ENCODE measurements around the gene NAP1L5. TPM values are rescaled to one million over a fixed set of nuclear protein-coding genes. Genes with fewer than 3 reads are reported as not detected.

NAP1L5 gene
- total RNA-seq, 2 donors from 2014 or later = 6.0 to 6.2 TPM

GRCh38 chr4:88744609-88745008, 47.0 kb upstream of the NAP1L5 start:
- Histone ChIP-seq H3K9me3 (no peaks in the 10 kb centered on the region), H3K36me3 (peaks cover 20% of the 10 kb centered on the region), H3K27me3 (replicated peaks; ENCODE audit: insufficient read depth) (no peaks in the 10 kb centered on the region), H3K4me3 (no peak overlapping the region), H3K4me1 (ENCODE audit: control insufficient read depth in 1 of 2, low read depth in 2 of 2) (peaks cover 30 to 41% of the 10 kb centered on the region in 2 donors), H3K27ac (peak overlapping the region; percentile 27 to 58)
- TF ChIP-seq CTCF (IDR thresholded peaks at IDR 0.05) = no peak
- DNase-seq (ENCODE audit: low spot score) = no peak
- ATAC-seq (ENCODE audit: insufficient number of reproducible peaks, low FRiP score, low read depth) = no peak

- H3K4me1 ChIP-seq (ENCODE audit: control insufficient read depth in 1 of 2, low read depth in 2 of 2) = peaks cover 30 to 44% of the 10 kb centered on the region in 2 donors
- no peak overlapping the region for H3K4me3 ChIP-seq
- no peak for TF ChIP-seq CTCF (IDR thresholded peaks at IDR 0.05)
- H3K27me3 ChIP-seq (replicated peaks; ENCODE audit: insufficient read depth) = no peaks in the 10 kb centered on the region
- ATAC-seq (ENCODE audit: insufficient number of reproducible peaks, low FRiP score, low read depth) (peak; percentile 69), DNase-seq (ENCODE audit: low spot score) (no peak)
- H3K9me3 ChIP-seq = no peaks in the 10 kb centered on the region
- H3K27ac ChIP-seq = peak overlapping the region; percentile 27 to 58
- H3K36me3 ChIP-seq = peaks cover 13% of the 10 kb centered on the region
Measured at GRCh38 chr4:88743696-88744095, 46.1 kb upstream of the NAP1L5 start.

DNA sequence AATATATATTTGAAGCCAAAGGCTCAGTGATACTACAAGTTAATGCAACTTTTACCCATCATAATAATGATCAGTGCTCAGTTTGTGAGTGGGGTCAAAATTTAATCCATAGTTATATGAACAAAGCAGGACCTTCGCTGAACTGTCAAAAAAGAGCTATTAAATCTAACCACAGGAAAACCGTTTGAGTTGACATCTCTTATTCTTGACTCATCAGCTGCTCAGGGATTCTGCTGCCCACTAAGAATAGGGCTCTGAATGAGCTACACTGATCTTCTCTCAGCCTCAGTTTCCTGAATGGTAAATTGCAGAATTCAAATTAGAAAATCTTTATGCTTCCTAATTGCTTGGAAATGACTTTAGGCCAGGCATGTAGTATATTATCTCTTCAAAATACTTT, 44.9 kb upstream of the NAP1L5 start:
- H3K4me1 ChIP-seq (ENCODE audit: control insufficient read depth in 1 of 2, low read depth in 2 of 2) = peaks cover 35 to 55% of the 10 kb centered on the region in 2 donors
- no peak overlapping the region for H3K4me3 ChIP-seq
- ATAC-seq (ENCODE audit: insufficient number of reproducible peaks, low FRiP score, low read depth) = no peak

GRCh38 chr4:88738180-88738579, 40.6 kb upstream of the NAP1L5 start:
- H3K9me3 ChIP-seq = no peaks in the 10 kb centered on the region
- no peaks in the 10 kb centered on the region for H3K36me3 ChIP-seq
- peak overlapping the region; percentile 43 to 65 for H3K27ac ChIP-seq
- H3K27me3 ChIP-seq (replicated peaks; ENCODE audit: insufficient read depth) = no peaks in the 10 kb centered on the region
- no peak for TF ChIP-seq CTCF (IDR thresholded peaks at IDR 0.05)
- DNase-seq (ENCODE audit: low spot score) (no peak), ATAC-seq (ENCODE audit: insufficient number of reproducible peaks, low FRiP score, low read depth) (no peak)
- H3K4me3 ChIP-seq = no peak overlapping the region
- H3K4me1 ChIP-seq (ENCODE audit: control insufficient read depth in 1 of 2, low read depth in 2 of 2) = peaks cover 30 to 60% of the 10 kb centered on the region in 2 donors

More for the DNA sequence above, 44.9 kb upstream of the NAP1L5 start:
- H3K27ac ChIP-seq = no peak overlapping the region
- no peaks in the 10 kb centered on the region for H3K9me3 ChIP-seq
- H3K27me3 ChIP-seq (replicated peaks; ENCODE audit: insufficient read depth) = no peaks in the 10 kb centered on the region
- H3K36me3 ChIP-seq = peaks cover 3% of the 10 kb centered on the region
- TF ChIP-seq CTCF (IDR thresholded peaks at IDR 0.05) = no peak
- no peak for DNase-seq (ENCODE audit: low spot score)

DNA sequence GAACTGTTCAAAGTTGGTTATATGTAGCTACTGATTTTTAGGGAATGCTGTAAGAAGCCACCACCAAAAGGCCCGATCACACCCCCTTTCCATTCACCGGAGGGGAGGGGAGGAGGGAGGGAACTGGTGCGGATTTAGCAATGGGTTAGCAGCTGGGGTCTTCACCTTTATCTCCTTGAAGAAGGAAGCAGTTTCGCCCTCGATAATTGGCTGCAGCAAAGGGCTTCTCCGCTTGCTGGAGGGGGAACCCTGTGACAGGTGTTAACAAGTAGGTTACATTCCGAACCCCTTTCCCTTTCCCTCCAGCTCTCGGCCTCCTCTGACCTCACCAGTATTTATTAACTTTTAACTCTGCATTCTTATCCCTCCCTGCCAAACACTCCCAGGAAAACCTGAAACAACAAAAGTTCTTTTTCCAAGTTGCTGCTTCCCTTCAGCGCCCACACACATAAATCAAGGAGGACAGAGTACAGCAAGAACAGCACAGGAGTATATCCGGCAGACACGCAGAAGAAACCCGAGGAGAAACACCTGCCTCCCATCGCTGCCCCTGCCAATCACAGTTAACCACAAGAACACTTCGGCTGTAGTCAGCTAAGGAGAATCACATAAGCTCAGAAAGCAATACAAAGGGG, 39.8 kb upstream of the NAP1L5 start:
- Histone ChIP-seq H3K4me1 (ENCODE audit: control insufficient read depth in 1 of 2, low read depth in 2 of 2) (peaks cover 30 to 60% of the 10 kb centered on the region in 2 donors), H3K4me3 (peak overlapping the region; percentile 12), H3K27ac (peak overlapping the region; percentile 43 to 65), H3K36me3 (no peaks in the 10 kb centered on the region), H3K27me3 (replicated peaks; ENCODE audit: insufficient read depth) (no peaks in the 10 kb centered on the region), H3K9me3 (no peaks in the 10 kb centered on the region)
- no peak for DNase-seq (ENCODE audit: low spot score)
- TF ChIP-seq CTCF (IDR thresholded peaks at IDR 0.05) = no peak
- ATAC-seq (ENCODE audit: insufficient number of reproducible peaks, low FRiP score, low read depth) = no peak

Data from thoracic aorta (tissue), 2 donors.